Panc1 (cell line): ENCODE results near the gene FZD4. TPM values are rescaled to one million over a fixed set of nuclear protein-coding genes. Genes with fewer than 3 reads are reported as not detected.
A peak's percentile ranks its signal among the peaks of the same experiment; 100 is the strongest.

Source experiments
- ATAC-seq: fragments of 200-7000 bp; cut with Tn5 transposase; 2 replicates; pipeline ENCODE4 v1.9.1; 2020; ENCODE audit warnings: mild to moderate bottlenecking, moderate library complexity
- BruUV-seq: library from RNA; stranded (reverse); fragments of 400-500 nt; replicated peaks from 2 replicates; lab custom pipeline; 2021; lab: Mats Ljungman, UMichigan
- CTCF ChIA-PET: fragments of 300-600 bp; sonication (Branson Sonifier 250); formaldehyde crosslinking; loops from one replicate; lab custom pipeline; 2022; ENCODE audit warnings: antibody characterized with exemption; lab: Charles Lee
- POLR2A ChIA-PET: fragments of 300-600 bp; sonication (Branson Sonifier 250); formaldehyde crosslinking; loops from one replicate; lab custom pipeline; 2022; ENCODE audit warnings: antibody characterized with exemption; lab: Charles Lee
- DNase-seq: peaks from one replicate; pipeline ENCODE4 v3.0.0-alpha.2; 2010; ENCODE audit warnings: low read depth, low spot score
- H3K27ac ChIP-seq: 2 replicates; pipeline ENCODE4 v1.5.1; 2011; ENCODE audit warnings: mild to moderate bottlenecking, low read length, inconsistent platforms
- H3K27me3 ChIP-seq: fragments of 200-500 bp; sonication (Bioruptor generic); 2 replicates; pipeline ENCODE4 v1.6.0; 2014; ENCODE audit warnings: low read length, inconsistent platforms; ENCODE audit not compliant: control insufficient read depth, insufficient read depth
- H3K36me3 ChIP-seq: fragments of 200-500 bp; sonication (Bioruptor generic); 2 replicates; pipeline ENCODE4 v1.5.1; 2014; ENCODE audit warnings: inconsistent platforms, mild to moderate bottlenecking, low read length, moderate library complexity; ENCODE audit not compliant: control insufficient read depth, insufficient read depth
- H3K4me1 ChIP-seq: 2 replicates; pipeline ENCODE4 v1.5.1; 2011; ENCODE audit warnings: inconsistent platforms, mild to moderate bottlenecking, low read length, moderate library complexity; ENCODE audit not compliant: control insufficient read depth, insufficient read depth
- H3K4me3 ChIP-seq, 2 experiments: 2 replicates each; pipeline ENCODE4 v1.5.1; 2011 to 2012; ENCODE audit warnings: low read depth in 2 of 2, low read length in 2 of 2, mild to moderate bottlenecking in 2 of 2, inconsistent platforms in 1 of 2, moderate library complexity in 1 of 2
- H3K9me3 ChIP-seq: fragments of 200-500 bp; sonication (Bioruptor generic); 2 replicates; pipeline ENCODE4 v1.5.1; 2014; ENCODE audit warnings: low read depth, mild to moderate bottlenecking, inconsistent platforms, low read length, moderate library complexity; ENCODE audit not compliant: control insufficient read depth, insufficient read depth
- POLR2AphosphoS5 ChIP-seq: IDR thresholded peaks from 2 replicates; pipeline ENCODE4 v1.6.1; 2012; ENCODE audit warnings: mild to moderate bottlenecking, low read depth, low read length, moderate library complexity
- SIN3A ChIP-seq: IDR thresholded peaks from 2 replicates; pipeline ENCODE4 v1.6.1; 2012; ENCODE audit warnings: low read depth, mild to moderate bottlenecking, low read length, moderate library complexity, borderline replicate concordance; ENCODE audit not compliant: insufficient read depth
- TCF7L2 ChIP-seq: IDR thresholded peaks from 2 replicates; pipeline ENCODE4 v1.6.1; 2011; ENCODE audit warnings: mild to moderate bottlenecking, low read depth, low read length, inconsistent platforms
- in situ Hi-C: cut with HindIII; loops from 2 replicates; pipeline ENCODE4 v1.10.0; 2016; ENCODE audit warnings: low sequenced_read_pairs, low pct_unique_long_range_greater_than_20kb
- intact Hi-C: fragments of 100-400 bp; cut with micrococcal nuclease; formaldehyde crosslinking; loops from one replicate; pipeline ENCODE4 v1.10.0; 2022; ENCODE audit not compliant: unreplicated experiment
- total RNA-seq: library from RNA; stranded (reverse); gene quantifications from one replicate; pipeline ENCODE4 v1.2.1, GENCODE V29; 2021; ENCODE audit not compliant: unreplicated experiment
- TF ChIP-seq, protein P1 (sequence below): fragments of 450-650 bp; IDR thresholded peaks from 2 replicates; pipeline ENCODE4 v1.5.1; 2017; ENCODE audit warnings: mild to moderate bottlenecking
- TF ChIP-seq, protein P2 (sequence below), 2 experiments: IDR thresholded peaks; 2 replicates each; pipeline ENCODE4 v1.6.1; 2011 to 2012; ENCODE audit warnings: low read depth in 2 of 2, control low read depth in 1 of 2, low read length in 1 of 2, mild to moderate bottlenecking in 1 of 2, moderate library complexity in 1 of 2; ENCODE audit not compliant: insufficient read depth in 1 of 2

Gene FZD4
- total RNA-seq, 1 experiment from 2014 or later: 11.1 TPM

DNA sequence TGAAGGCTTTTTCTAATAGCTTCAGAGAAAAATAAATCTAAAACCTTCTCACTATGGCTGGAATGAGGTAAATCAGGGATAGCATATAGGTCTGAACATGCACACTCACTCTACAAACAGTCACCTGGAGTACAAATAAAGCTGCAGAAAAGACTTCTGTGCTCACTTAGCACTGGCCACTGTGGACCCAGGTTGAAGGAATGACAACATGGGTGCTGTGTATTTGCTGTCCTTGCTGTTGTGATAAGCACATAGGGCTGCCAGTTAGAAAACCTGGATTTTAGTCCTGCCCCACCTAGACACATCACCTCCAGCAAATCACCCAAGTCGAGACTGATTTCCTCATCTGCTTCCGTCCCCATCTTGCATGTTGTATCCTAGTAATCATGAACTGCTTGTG is 51.2 kb downstream of the FZD4 start:
- Histone ChIP-seq H3K36me3 (no peaks in the 10 kb centered on the region), H3K9me3 (no peaks in the 10 kb centered on the region), H3K4me1 (no peaks in the 10 kb centered on the region), H3K4me3 (no peak overlapping the region), H3K27me3 (no peaks in the 10 kb centered on the region), H3K27ac (no peak overlapping the region)
- in situ Hi-C loops (no loop called here), intact Hi-C loops (no loop called here)
- DNase-seq (no peak), ATAC-seq (no peak)
- POLR2A ChIA-PET: no interaction called here
- BruUV-seq: TSS peak; percentile 36
- CTCF ChIA-PET: interaction anchor here (0.7 kb wide), 1 partner anchor 9 kb away, joined by 12 read pairs; no protein-coding TSS in a partner anchor
- TF ChIP-seq, protein P1, sequence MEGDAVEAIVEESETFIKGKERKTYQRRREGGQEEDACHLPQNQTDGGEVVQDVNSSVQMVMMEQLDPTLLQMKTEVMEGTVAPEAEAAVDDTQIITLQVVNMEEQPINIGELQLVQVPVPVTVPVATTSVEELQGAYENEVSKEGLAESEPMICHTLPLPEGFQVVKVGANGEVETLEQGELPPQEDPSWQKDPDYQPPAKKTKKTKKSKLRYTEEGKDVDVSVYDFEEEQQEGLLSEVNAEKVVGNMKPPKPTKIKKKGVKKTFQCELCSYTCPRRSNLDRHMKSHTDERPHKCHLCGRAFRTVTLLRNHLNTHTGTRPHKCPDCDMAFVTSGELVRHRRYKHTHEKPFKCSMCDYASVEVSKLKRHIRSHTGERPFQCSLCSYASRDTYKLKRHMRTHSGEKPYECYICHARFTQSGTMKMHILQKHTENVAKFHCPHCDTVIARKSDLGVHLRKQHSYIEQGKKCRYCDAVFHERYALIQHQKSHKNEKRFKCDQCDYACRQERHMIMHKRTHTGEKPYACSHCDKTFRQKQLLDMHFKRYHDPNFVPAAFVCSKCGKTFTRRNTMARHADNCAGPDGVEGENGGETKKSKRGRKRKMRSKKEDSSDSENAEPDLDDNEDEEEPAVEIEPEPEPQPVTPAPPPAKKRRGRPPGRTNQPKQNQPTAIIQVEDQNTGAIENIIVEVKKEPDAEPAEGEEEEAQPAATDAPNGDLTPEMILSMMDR: no peak
- TF ChIP-seq POLR2AphosphoS5 (no peak), TCF7L2 (no peak), SIN3A (no peak)
- TF ChIP-seq, protein P2, sequence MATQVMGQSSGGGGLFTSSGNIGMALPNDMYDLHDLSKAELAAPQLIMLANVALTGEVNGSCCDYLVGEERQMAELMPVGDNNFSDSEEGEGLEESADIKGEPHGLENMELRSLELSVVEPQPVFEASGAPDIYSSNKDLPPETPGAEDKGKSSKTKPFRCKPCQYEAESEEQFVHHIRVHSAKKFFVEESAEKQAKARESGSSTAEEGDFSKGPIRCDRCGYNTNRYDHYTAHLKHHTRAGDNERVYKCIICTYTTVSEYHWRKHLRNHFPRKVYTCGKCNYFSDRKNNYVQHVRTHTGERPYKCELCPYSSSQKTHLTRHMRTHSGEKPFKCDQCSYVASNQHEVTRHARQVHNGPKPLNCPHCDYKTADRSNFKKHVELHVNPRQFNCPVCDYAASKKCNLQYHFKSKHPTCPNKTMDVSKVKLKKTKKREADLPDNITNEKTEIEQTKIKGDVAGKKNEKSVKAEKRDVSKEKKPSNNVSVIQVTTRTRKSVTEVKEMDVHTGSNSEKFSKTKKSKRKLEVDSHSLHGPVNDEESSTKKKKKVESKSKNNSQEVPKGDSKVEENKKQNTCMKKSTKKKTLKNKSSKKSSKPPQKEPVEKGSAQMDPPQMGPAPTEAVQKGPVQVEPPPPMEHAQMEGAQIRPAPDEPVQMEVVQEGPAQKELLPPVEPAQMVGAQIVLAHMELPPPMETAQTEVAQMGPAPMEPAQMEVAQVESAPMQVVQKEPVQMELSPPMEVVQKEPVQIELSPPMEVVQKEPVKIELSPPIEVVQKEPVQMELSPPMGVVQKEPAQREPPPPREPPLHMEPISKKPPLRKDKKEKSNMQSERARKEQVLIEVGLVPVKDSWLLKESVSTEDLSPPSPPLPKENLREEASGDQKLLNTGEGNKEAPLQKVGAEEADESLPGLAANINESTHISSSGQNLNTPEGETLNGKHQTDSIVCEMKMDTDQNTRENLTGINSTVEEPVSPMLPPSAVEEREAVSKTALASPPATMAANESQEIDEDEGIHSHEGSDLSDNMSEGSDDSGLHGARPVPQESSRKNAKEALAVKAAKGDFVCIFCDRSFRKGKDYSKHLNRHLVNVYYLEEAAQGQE (IDR thresholded peaks at IDR 0.05; ENCODE audit: insufficient read depth in 1 of 2, low read depth in 2 of 2, low read length in 1 of 2): no peak

DNA sequence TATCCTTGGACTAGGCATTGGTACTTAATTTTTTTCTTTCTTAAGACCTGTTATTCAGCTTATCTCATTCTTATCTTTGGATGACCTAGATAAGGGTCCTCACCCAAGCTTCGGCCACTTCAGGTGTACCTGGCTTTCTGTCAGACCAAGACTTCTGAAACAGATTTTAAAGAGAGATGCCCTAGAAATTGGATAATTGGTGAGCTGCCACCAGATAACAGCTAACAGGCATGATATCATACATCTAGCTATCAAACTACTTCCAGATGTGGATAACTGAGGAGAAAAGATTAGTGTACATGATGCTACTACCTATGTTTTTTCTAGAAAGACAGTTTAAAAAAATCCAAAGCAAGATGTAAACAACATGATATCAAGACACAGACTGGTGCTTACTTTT is 52.9 kb downstream of the FZD4 start:
- in situ Hi-C loops: no loop called here
- no peaks in the 10 kb centered on the region for H3K4me1 ChIP-seq
- DNase-seq: no peak
- no peaks in the 10 kb centered on the region for H3K27me3 ChIP-seq
- no peak overlapping the region for H3K27ac ChIP-seq
- H3K4me3 ChIP-seq: no peak overlapping the region
- CTCF ChIA-PET: no interaction called here
- POLR2A ChIA-PET: no interaction called here
- intact Hi-C loops: no loop called here
- no TSS peak for BruUV-seq
- no peaks in the 10 kb centered on the region for H3K9me3 ChIP-seq
- TF ChIP-seq SIN3A: no peak
- TF ChIP-seq TCF7L2: no peak
- TF ChIP-seq, protein P1: no peak
- no peak for TF ChIP-seq POLR2AphosphoS5
- TF ChIP-seq, protein P2 (IDR thresholded peaks at IDR 0.05; ENCODE audit: insufficient read depth in 1 of 2, low read depth in 2 of 2, low read length in 1 of 2): no peak
- no peaks in the 10 kb centered on the region for H3K36me3 ChIP-seq
- no peak for ATAC-seq
